CD14-positive monocyte (primary cell): ENCODE results near the gene POT1. TPM values are rescaled to one million over a fixed set of nuclear protein-coding genes. Genes with fewer than 3 reads are reported as not detected.

Source experiments
- DNase-seq, 3 donors: peaks; one replicate each; pipeline ENCODE4 v3.0.0-alpha.2; 2011 to 2022
- H2AFZ ChIP-seq: 2 replicates; pipeline ENCODE4 v1.6.0; 2012; ENCODE audit warnings: mild to moderate bottlenecking, low read depth, low read length, inconsistent platforms; ENCODE audit not compliant: insufficient read depth, poor library complexity, severe bottlenecking
- H3K27ac ChIP-seq, 2 donors: 1 replicate in 1 of 2; 2 replicates in 1 of 2; pipeline ENCODE4 v1.5.1; 2012 to 2013; ENCODE audit warnings: low read length in 2 of 2, control low read depth in 1 of 2, inconsistent platforms in 1 of 2, low read depth in 1 of 2, mild to moderate bottlenecking in 1 of 2
- H3K27me3 ChIP-seq, 2 donors: one replicate each; pipeline versions ENCODE4 v1.6.0 to v1.6.1; 2011 to 2013; ENCODE audit warnings: low read length in 2 of 2; ENCODE audit not compliant: control insufficient read depth in 2 of 2, insufficient read depth in 2 of 2
- H3K36me3 ChIP-seq, 2 donors: replicated peaks in 1 of 2; 1 replicate in 1 of 2; 2 replicates in 1 of 2; pipeline versions ENCODE4 v1.5.1 to v1.6.1; 2012 to 2013; ENCODE audit warnings: low read length in 2 of 2, control low read depth in 1 of 2, inconsistent platforms in 1 of 2, mild to moderate bottlenecking in 1 of 2; ENCODE audit not compliant: insufficient read depth in 2 of 2, control insufficient read depth in 1 of 2
- H3K4me1 ChIP-seq, 2 donors: 1 replicate in 1 of 2; 2 replicates in 1 of 2; pipeline versions ENCODE4 v1.5.1 to v1.6.1; 2012 to 2013; ENCODE audit warnings: low read length in 2 of 2, control low read depth in 1 of 2, inconsistent platforms in 1 of 2, mild to moderate bottlenecking in 1 of 2, moderate library complexity in 1 of 2; ENCODE audit not compliant: insufficient read depth in 2 of 2, control insufficient read depth in 1 of 2
- H3K4me2 ChIP-seq: replicated peaks from 2 replicates; pipeline ENCODE3; 2012; ENCODE audit warnings: low read length, moderate library complexity, mild to moderate bottlenecking; ENCODE audit not compliant: poor library complexity, severe bottlenecking; ENCODE audit errors: extremely low read depth
- H3K4me3 ChIP-seq, 3 experiments: fragments of 200-600 bp in 1 of 3; sonication (generic) in 1 of 3; replicated peaks in 1 of 3; 1 replicate in 2 of 3; 2 replicates in 1 of 3; pipeline ENCODE4 v1.5.1; 2011 to 2013; ENCODE audit warnings: low read length in 3 of 3, mild to moderate bottlenecking in 3 of 3, control low read depth in 2 of 3, low read depth in 2 of 3, inconsistent platforms in 1 of 3, moderate library complexity in 1 of 3
- H3K79me2 ChIP-seq: 2 replicates; pipeline ENCODE4 v1.6.0; 2012; ENCODE audit warnings: mild to moderate bottlenecking, control low read depth, inconsistent platforms, low read length, moderate library complexity; ENCODE audit not compliant: insufficient read depth
- H3K9ac ChIP-seq: 2 replicates; pipeline ENCODE4 v1.6.0; 2017; ENCODE audit warnings: low read length, mild to moderate bottlenecking; ENCODE audit not compliant: insufficient read depth, poor library complexity, severe bottlenecking
- H3K9me3 ChIP-seq, 2 donors: replicated peaks in 1 of 2; 1 replicate in 1 of 2; 2 replicates in 1 of 2; pipeline versions ENCODE4 v1.5.1 to v1.6.1; 2012 to 2013; ENCODE audit warnings: low read length in 2 of 2, control low read depth in 1 of 2; ENCODE audit not compliant: control insufficient read depth in 1 of 2, insufficient read depth in 1 of 2
- H4K20me1 ChIP-seq: 2 replicates; pipeline ENCODE4 v1.6.0; 2012; ENCODE audit warnings: mild to moderate bottlenecking, low read length, control low read depth, moderate library complexity; ENCODE audit not compliant: insufficient read depth
- H3K27ac Mint-ChIP-seq, 7 donors: one replicate each; pipeline ENCODE4 v1.8.0; 2020; ENCODE audit warnings: mild to moderate bottlenecking in 7 of 7, mixed read lengths in 7 of 7, moderate library complexity in 6 of 7, inconsistent platforms in 2 of 7
- H3K27me3 Mint-ChIP-seq, 3 donors: one replicate each; pipeline ENCODE4 v1.8.0; 2021 to 2022; ENCODE audit warnings: low read depth in 3 of 3, mild to moderate bottlenecking in 3 of 3, mixed read lengths in 3 of 3, moderate library complexity in 3 of 3, inconsistent platforms in 1 of 3
- H3K36me3 Mint-ChIP-seq, 2 donors: one replicate each; pipeline ENCODE4 v1.8.0; 2020; ENCODE audit warnings: mixed read lengths in 2 of 2, inconsistent platforms in 1 of 2, mild to moderate bottlenecking in 1 of 2
- H3K4me1 Mint-ChIP-seq: one replicate; pipeline ENCODE4 v1.8.0; 2020; ENCODE audit warnings: mild to moderate bottlenecking, mixed read lengths
- H3K4me3 Mint-ChIP-seq, 2 donors: one replicate each; pipeline ENCODE4 v1.8.0; 2020; ENCODE audit warnings: mild to moderate bottlenecking in 2 of 2, mixed read lengths in 2 of 2, moderate library complexity in 1 of 2
- H3K9me3 Mint-ChIP-seq, 7 donors: one replicate each; pipeline ENCODE4 v1.8.0; 2020 to 2022; ENCODE audit warnings: mixed read lengths in 7 of 7, mild to moderate bottlenecking in 6 of 7, moderate library complexity in 6 of 7, inconsistent platforms in 2 of 7
- WGBS: methylation state at CpG from one replicate; pipeline ENCODE4 v1.1.5; 2013; ENCODE audit warnings: missing lambda C conversion rate; ENCODE audit not compliant: insufficient coverage; 5-methylcytosine and 5-hydroxymethylcytosine counted together
- intact Hi-C, 2 donors: fragments of 100-400 bp; cut with micrococcal nuclease; formaldehyde crosslinking; loops; one replicate each; pipeline versions ENCODE4 v1.15.0 to v1.15.1; 2023
- polyA plus RNA-seq, 3 donors: library from polyadenylated mRNA; depleted of rRNA in 1 of 3; unstranded in 2 of 3; stranded (reverse) in 1 of 3; fragments of 300-500 nt in 2 of 3; fragments of >200 nt in 1 of 3; fragmentation: Illumina TruSeq in 2 of 3; gene quantifications; 1 replicate in 2 of 3; 2 replicates in 1 of 3; pipeline ENCODE4 v1.2.3, GENCODE V29; 2012 to 2021
- TF ChIP-seq, protein P1 (sequence below): fragments of 200-600 bp; IDR thresholded peaks from one replicate; pipeline ENCODE4 v1.8.0; 2022; ENCODE audit warnings: antibody characterized with exemption, mild to moderate bottlenecking

The POT1 gene
- polyA plus RNA-seq, 3 donors: 6.7 to 12.2 (median 10.4) TPM

GRCh38 chr7:124800386-124800785, 129.2 kb downstream of the POT1 start:
- no peaks in the 10 kb centered on the region for H3K79me2 ChIP-seq
- H2AFZ ChIP-seq: no peak overlapping the region
- H3K36me3 ChIP-seq: no peaks in the 10 kb centered on the region
- TF ChIP-seq, protein P1, sequence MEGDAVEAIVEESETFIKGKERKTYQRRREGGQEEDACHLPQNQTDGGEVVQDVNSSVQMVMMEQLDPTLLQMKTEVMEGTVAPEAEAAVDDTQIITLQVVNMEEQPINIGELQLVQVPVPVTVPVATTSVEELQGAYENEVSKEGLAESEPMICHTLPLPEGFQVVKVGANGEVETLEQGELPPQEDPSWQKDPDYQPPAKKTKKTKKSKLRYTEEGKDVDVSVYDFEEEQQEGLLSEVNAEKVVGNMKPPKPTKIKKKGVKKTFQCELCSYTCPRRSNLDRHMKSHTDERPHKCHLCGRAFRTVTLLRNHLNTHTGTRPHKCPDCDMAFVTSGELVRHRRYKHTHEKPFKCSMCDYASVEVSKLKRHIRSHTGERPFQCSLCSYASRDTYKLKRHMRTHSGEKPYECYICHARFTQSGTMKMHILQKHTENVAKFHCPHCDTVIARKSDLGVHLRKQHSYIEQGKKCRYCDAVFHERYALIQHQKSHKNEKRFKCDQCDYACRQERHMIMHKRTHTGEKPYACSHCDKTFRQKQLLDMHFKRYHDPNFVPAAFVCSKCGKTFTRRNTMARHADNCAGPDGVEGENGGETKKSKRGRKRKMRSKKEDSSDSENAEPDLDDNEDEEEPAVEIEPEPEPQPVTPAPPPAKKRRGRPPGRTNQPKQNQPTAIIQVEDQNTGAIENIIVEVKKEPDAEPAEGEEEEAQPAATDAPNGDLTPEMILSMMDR: no peak
- H3K4me3 ChIP-seq: no peak overlapping the region
- intact Hi-C loops: no loop called here
- H3K36me3 Mint-ChIP-seq: no peaks in the 10 kb centered on the region
- H3K27ac Mint-ChIP-seq: no peak overlapping the region
- no peak overlapping the region for H3K9ac ChIP-seq
- H3K9me3 Mint-ChIP-seq: peaks cover 0 to 3% (median 0%) of the 10 kb centered on the region in 7 donors
- no peaks in the 10 kb centered on the region for H3K4me1 ChIP-seq
- H3K9me3 ChIP-seq: no peaks in the 10 kb centered on the region
- H3K4me2 ChIP-seq: no peak overlapping the region
- H3K27me3 ChIP-seq: no peaks in the 10 kb centered on the region
- H3K4me3 Mint-ChIP-seq: no peak overlapping the region
- H3K27me3 Mint-ChIP-seq: peaks cover 0 to 2% (median 2%) of the 10 kb centered on the region in 3 donors
- H4K20me1 ChIP-seq: no peaks in the 10 kb centered on the region
- H3K27ac ChIP-seq: no peak overlapping the region
- H3K4me1 Mint-ChIP-seq: no peaks in the 10 kb centered on the region
- no peak for DNase-seq
- WGBS: no CpG with 5 or more reads among the region's 2 CpGs

DNA sequence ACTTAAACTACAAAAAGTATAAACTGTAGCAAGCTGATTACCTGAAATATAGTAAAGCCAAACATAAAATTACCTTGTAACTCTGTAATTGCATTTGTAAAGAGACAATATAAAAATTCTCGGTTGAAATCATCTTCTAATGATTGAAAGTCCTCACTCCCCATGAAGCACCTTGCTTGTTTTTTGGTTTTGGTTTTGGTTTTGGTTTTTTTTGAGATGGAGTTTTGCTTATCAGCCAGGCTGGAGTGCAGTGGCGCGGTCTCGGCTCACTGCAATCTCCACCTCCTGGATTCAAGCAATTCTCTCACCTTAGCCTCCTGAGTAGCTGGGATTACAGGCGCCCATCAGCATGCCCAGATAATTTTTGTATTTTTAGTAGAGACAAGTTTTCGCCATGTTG, 130.2 kb downstream of the POT1 start:
- no peaks in the 10 kb centered on the region for H3K36me3 Mint-ChIP-seq
- TF ChIP-seq, protein P1: no peak
- intact Hi-C loops: no loop called here
- H3K27ac Mint-ChIP-seq: no peak overlapping the region
- no peak overlapping the region for H3K4me2 ChIP-seq
- H3K27me3 ChIP-seq: no peaks in the 10 kb centered on the region
- no peaks in the 10 kb centered on the region for H3K79me2 ChIP-seq
- no peaks in the 10 kb centered on the region for H3K4me1 Mint-ChIP-seq
- H4K20me1 ChIP-seq: no peaks in the 10 kb centered on the region
- H3K4me3 ChIP-seq: no peak overlapping the region
- peaks cover 0 to 2% (median 2%) of the 10 kb centered on the region in 3 donors for H3K27me3 Mint-ChIP-seq
- peaks cover 0 to 3% (median 0%) of the 10 kb centered on the region in 7 donors for H3K9me3 Mint-ChIP-seq
- no CpG with 5 or more reads among the region's 6 CpGs for WGBS
- no peak overlapping the region for H2AFZ ChIP-seq
- H3K9me3 ChIP-seq: no peaks in the 10 kb centered on the region
- no peaks in the 10 kb centered on the region for H3K4me1 ChIP-seq
- no peaks in the 10 kb centered on the region for H3K36me3 ChIP-seq
- no peak overlapping the region for H3K4me3 Mint-ChIP-seq
- no peak overlapping the region for H3K9ac ChIP-seq
- no peak overlapping the region for H3K27ac ChIP-seq
- no peak for DNase-seq
